DMS 273 treated with DMSO at 0.1 percent for 48 hours (cell line): ENCODE results near the gene STX1B.
A peak's percentile ranks its signal among the peaks of the same experiment; 100 is the strongest.

ENCODE experiments used
- DNase-seq: peaks from one replicate; lab custom pipeline; 2025; lab: John Stamatoyannopoulos, UW

STX1B gene

GRCh38 chr16:30996324-30996984 lies 14.0 kb downstream of the STX1B start:
- DNase-seq: no peak

DNA sequence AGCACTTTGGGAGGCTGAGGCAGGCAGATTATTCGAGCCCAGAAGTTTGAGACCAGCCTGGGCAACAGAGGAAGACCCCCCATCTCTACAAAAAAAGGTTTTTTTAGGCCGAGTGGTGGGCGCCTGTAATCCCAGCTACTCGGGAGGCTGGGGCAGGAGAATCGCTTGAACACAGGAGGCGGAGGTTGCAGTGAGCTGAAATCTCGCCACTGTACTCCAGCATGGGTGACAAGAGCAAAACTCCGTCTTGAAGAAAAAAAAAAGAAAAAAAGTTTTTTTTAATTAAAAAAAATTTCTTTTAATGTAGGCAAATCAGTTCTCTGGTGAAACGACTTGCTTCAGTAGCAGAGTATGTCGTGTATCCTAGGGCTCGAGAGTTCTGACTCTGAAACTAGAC lies 14.5 kb downstream of the STX1B start:
- no peak for DNase-seq

DNA sequence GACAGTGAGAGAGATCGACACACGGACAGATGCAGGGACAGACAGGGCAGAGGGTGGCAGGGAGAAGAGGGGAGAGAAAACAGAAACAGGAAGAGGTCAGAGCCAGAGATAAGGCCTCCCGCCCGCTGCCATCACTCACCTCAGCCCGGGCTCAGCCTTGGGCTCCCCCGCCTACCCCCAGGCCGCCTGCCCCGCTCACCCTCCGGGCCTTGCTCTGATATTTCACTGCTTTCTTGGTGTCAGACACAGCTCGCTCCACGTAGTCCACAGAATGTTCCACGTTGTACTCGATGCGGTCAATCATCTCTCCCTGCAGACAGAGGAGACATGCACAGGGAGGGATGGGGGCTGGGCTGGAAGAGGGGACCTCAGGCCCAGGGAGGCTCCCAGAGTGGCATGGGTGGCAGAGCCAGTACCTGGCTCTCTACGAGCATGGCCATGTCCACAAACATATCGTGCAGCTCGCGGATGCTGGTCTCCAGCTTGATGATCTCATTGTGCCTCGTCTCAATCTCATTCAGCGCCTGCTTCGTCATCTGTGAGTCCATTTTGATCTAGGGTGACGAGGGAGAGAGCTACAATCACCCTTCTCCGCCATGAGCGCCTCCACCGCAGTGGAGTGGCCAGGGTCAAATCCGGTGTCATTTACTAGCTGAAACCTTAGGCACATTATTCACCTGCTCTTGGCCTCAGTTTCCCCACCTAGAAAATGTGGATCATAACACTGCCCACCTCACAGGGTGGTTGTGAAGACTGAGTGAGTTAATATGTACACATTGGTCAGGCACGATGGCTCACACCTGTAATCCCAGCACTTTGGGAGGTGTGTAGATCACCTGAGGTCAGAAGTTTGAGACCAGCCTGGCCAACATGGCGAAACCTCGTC lies 17.3 kb downstream of the STX1B start:
- no peak for DNase-seq

DNA sequence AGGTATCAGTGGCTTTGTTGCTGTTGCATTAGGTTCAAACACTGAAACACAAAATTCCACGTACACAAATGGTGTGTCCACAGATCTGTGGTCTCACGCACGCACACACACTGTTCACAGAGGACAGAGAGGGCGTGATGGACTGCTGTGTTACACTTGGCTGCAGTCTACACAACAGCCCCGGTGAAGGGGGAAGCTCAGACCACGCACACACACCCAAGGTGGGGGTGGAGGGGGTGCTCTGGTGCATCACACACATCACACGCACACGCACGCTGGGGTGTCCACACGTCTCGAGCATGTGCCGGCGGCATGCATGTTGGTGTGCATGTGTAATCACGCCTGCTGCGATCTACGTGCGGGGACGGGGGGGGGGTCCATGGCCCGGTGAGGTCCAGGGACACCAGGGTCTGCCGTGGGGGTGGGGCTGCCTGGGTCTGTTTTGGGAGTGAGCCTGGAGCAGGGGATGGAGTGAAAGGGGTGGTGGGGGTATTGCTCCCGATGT lies 18.1 kb downstream of the STX1B start:
- no peak for DNase-seq

GRCh38 chr16:30991052-30991451 lies 19.4 kb downstream of the STX1B start:
- no peak for DNase-seq

DNA sequence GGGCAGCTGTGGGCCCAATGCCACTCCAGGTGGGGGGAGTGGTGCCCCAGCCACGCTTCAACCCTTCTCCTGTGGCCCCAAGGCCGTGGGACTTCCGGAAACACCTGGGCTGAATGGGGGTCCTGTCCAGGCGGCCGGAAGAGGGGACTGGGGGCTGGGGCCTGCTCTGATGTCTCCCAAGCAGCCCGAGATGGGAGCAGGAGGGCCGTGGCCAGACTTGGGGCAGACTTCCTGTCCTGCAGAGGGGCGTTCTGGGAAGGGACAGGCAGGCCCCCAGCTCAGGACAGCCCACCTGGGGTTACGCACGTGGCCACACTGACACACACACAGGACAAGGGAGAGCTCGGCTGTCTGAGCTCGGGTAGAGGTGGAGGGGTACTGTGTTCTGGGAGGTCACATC lies 20.3 kb downstream of the STX1B start:
- no peak for DNase-seq

GRCh38 chr16:30989469-30990047 lies 20.9 kb downstream of the STX1B start:
- no peak for DNase-seq

DNA sequence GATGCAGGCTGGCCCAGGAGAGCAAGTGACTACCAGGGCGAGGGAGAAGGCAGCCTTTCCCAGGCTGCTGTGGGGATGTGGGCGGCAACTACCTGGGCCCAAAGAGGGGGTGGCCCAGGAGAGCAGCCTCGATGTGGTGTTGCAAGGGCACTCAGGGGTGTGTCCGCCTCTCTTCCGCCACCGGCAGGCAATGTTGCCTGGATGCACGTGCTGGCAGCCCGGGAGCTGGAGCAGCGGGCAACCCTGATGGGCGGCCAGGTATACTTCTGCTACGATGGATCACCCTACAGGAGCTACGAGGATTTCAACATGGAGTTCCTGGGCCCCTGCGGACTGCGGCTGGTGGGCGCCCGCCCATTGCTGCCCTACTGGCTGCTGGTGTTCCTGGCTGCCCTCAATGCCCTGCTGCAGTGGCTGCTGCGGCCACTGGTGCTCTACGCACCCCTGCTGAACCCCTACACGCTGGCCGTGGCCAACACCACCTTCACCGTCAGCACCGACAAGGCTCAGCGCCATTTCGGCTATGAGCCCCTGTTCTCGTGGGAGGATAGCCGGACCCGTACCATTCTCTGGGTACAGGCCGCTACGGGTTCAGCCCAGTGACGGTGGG lies 22.8 kb downstream of the STX1B start:
- no peak for DNase-seq

DNA sequence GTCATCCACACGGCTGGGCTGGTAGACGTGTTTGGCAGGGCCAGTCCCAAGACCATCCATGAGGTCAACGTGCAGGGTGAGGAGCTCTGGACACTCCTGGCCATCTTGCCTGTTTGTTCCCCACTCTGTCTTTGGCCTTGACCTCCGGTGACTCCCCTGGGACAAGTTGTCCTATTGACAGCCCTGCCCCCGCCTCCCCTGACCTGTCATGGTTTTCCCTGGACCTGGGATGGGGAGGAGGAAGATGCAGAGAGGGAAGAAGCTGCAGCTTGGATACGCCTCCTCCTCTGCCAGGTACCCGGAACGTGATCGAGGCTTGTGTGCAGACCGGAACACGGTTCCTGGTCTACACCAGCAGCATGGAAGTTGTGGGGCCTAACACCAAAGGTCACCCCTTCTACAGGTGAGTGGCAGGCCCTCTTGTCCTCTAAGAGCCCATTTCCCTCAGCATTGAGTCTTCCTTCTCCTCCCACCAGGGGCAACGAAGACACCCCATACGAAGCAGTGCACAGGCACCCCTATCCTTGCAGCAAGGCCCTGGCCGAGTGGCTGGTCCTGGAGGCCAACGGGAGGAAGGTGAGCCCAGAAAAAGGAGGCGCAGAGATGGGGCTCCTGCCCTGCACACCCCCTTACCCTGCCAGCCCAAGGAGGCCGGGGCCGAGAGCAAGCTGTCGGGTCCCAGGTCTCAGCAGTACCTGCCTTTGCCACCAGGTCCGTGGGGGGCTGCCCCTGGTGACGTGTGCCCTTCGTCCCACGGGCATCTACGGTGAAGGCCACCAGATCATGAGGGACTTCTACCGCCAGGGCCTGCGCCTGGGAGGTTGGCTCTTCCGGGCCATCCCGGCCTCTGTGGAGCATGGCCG lies 24.1 kb downstream of the STX1B start:
- DNase-seq: no peak

DNA sequence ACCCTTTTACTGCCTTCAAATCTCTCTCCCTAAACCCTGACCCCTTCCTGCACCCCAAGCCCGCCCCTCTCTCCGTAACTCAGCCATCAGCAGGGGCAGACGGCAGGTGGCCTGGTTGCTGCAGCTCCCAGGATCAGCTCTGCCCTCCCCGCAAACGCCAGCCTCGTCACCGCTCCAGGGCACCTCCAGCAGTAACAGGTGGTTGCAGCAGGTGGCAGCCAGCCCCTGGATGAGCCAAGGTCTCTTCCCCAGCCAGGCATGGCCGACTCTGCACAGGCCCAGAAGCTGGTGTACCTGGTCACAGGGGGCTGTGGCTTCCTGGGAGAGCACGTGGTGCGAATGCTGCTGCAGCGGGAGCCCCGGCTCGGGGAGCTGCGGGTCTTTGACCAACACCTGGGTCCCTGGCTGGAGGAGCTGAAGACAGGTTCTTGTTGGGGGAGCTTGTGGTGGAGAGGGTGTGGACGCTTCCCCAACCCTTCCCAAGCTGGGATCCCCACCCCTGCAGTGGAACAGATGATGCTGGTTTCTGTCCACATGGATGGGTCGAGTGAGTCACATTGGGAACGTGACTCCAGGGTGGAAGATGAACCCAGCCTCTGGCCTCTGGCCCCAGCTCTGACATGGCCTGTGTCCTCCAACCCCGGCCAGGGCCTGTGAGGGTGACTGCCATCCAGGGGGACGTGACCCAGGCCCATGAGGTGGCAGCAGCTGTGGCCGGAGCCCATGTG lies 24.9 kb downstream of the STX1B start:
- peak; percentile 41 for DNase-seq

DNA sequence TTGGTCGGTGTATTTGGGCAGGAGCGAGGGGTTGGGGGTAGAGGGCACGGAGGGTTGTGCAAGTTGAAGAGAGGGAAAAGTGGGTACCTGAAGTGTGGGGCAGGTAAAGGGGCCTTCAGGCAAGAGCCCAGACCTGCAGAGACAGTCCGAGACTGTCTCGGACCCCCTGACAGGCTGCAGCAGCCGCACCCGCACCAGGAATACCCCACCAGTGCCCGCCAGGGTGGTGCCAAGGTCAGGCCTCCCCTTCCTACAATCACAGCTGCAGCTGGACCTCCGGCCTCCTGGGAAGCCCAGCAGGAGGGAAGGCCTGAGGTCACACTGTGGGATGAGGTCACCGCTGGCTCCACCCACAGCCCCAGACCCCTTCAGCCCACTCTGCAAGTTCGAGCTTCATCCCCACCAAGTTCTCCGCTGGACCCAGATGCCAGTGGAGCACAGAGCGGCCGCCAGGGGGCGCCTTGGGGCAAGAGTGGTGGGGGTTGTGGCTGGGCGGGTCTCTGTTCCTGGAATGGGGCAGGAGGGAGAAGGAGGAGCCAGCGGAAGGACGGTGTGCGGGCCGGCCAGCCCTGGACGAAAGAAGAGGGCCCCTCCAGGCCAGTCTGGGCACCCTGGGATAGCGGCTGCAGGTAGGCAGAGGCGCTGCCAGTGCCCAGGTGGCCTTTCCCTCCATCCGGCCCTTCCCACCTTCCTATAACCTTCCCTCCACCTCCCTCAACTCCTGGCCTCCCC lies 25.6 kb downstream of the STX1B start, which contains the start of gene HSD3B7:
TSS of gene HSD3B7 (plus strand) at position 539 of the 732 bp plus-strand sequence. CDS start 452 bp downstream, outside the sequence.
- peak; percentile 42 for DNase-seq

- DNase-seq: no peak
Measured at GRCh38 chr16:30983898-30984610, 26.4 kb downstream of the STX1B start.

DNA sequence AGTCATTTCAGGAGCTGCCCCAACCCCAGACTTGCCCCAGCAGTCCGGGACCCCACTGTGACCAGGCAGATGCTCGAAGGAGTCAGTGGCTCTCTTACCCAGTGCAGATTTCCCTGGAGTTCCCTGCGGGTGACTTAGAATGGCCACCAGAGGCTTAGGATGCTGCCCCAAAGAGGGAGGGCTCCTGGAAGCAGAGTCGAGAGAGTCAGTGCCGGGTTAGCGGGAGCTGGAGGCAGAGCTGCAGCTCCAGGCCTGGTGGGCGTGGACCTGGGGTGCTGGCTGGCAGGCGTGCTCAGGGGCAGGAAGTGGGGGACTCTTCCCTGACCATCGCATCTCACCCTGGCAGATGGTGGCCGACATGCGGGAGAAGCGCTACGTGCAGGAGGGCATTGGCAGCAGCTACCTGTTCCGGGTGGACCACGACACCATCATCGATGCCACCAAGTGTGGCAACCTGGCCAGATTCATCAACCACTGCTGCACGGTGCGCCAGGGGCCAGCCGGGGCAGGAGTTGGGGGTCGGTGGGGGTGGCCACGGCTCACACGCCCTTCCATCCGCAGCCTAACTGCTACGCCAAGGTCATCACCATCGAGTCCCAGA lies 27.0 kb downstream of the STX1B start:
- no peak for DNase-seq

DNA sequence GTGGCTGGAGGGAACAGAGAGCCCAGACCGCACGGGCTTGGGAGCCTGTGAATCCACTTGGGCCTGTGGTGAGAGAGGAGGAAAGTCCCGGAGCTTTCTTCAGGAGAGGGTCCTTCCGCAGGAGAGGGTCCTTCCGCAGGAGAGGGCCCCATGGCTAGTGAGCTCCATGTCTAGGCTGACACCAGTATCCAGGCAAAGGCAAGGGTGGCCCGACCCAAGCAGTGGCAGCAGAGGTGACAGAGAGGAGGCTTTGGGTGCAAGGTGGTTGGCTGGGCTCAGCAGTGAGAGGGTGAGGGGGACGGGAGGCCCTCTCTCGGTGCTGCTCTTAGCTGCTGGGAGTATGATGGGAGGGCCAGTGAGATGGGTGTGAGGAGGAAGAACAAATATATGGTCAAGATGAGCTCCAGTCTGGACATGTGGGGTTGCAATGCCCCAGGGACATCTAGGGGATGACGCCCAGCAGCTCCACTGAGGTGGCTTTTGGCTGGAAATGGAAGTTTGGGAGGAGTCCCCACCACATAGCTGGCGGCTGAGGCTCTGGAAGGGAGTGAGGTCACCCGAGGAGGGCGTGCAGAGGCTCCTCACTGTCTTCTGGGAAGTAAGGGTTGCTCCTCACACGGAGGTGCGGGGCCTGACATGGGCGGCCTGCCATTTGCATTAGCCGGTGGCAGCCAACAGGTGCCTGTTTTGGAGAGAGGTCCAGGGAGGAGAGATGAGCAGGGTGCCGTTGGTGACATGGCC lies 27.7 kb downstream of the STX1B start:
- no peak for DNase-seq

- DNase-seq: no peak
Measured at GRCh38 chr16:30980959-30981358, 29.5 kb downstream of the STX1B start.

DNA sequence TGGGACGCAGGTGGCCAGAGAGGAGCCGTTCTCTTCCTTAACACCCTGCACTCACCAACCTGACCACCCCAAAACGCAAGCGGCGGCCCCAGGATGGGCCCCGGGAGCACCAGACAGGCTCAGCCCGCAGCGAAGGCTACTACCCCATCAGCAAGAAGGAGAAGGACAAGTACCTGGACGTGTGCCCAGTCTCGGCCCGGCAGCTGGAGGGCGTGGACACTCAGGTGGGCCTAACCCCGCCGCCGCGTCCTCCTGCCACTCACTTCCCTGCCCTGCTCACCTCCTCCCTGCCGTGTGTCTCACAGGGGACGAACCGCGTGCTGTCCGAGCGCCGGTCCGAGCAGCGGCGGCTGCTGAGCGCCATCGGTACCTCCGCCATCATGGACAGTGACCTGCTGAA lies 30.0 kb downstream of the STX1B start:
- no peak for DNase-seq

- DNase-seq: no peak
Measured at GRCh38 chr16:30980023-30980371, 30.4 kb downstream of the STX1B start.
